NT2/D1 (cell line): ENCODE results near the gene CIB1.

Experiments
- DNase-seq: peaks from one replicate; pipeline ENCODE4 v3.0.0-alpha.2; 2011; ENCODE audit warnings: low read depth, low spot score
- H3K27me3 ChIP-seq: 2 replicates; pipeline ENCODE4 v1.6.0; 2011; ENCODE audit warnings: mild to moderate bottlenecking; ENCODE audit not compliant: insufficient read length, insufficient read depth
- H3K36me3 ChIP-seq: 2 replicates; pipeline ENCODE4 v1.6.1; 2011; ENCODE audit warnings: mild to moderate bottlenecking, low read length, mixed read lengths; ENCODE audit not compliant: insufficient read depth, insufficient read length
- H3K4me1 ChIP-seq: 2 replicates; pipeline ENCODE4 v1.5.1; 2011; ENCODE audit not compliant: insufficient read depth, insufficient read length
- H3K4me3 ChIP-seq: 2 replicates; pipeline ENCODE4 v1.5.1; 2011; ENCODE audit warnings: low read depth; ENCODE audit not compliant: insufficient read length
- H3K9ac ChIP-seq: 2 replicates; pipeline ENCODE4 v1.6.0; 2011; ENCODE audit warnings: low read depth; ENCODE audit not compliant: insufficient read length
- H3K9me3 ChIP-seq: 2 replicates; pipeline ENCODE4 v1.5.1; 2011; ENCODE audit warnings: mild to moderate bottlenecking, low read length; ENCODE audit not compliant: insufficient read depth
- SUZ12 ChIP-seq: IDR thresholded peaks from 2 replicates; pipeline ENCODE4 v1.6.1; 2011; ENCODE audit not compliant: insufficient read length, insufficient read depth; ENCODE audit errors: extremely low read depth
- YY1 ChIP-seq: IDR thresholded peaks from 2 replicates; pipeline ENCODE4 v1.6.1; 2011; ENCODE audit not compliant: insufficient read length, insufficient read depth
- ZNF274 ChIP-seq: IDR thresholded peaks from 2 replicates; pipeline ENCODE4 v1.6.1; 2011; ENCODE audit warnings: mild to moderate bottlenecking, low read depth, low read length

The CIB1 gene

GRCh38 chr15:90234096-90234988 lies 601 bp upstream of the CIB1 start, which contains the start of gene GDPGP1:
Gene GDPGP1 (plus strand): TSS chr15:90234209. CDS start chr15:90240909, 6,700 bp downstream.
- peaks cover 39% of the 10 kb centered on the region for H3K36me3 ChIP-seq
- H3K4me3 ChIP-seq, result peak within 1 kb of the TSS; percentile 81
- TF ChIP-seq ZNF274 (no peak), SUZ12 (no peak), YY1 (no peak)
- DNase-seq, result no peak
- H3K9me3 ChIP-seq, result no peaks in the 10 kb centered on the region
- H3K4me1 ChIP-seq, result no peaks in the 10 kb centered on the region
- H3K9ac ChIP-seq, result peak within 1 kb of the TSS; percentile 82
- no peaks in the 10 kb centered on the region for H3K27me3 ChIP-seq

- Histone ChIP-seq H3K36me3 (peaks cover 45% of the 10 kb centered on the region), H3K9me3 (no peaks in the 10 kb centered on the region), H3K9ac (peak overlapping the region; percentile 77), H3K4me3 (peak overlapping the region; percentile 81), H3K4me1 (no peaks in the 10 kb centered on the region), H3K27me3 (no peaks in the 10 kb centered on the region)
- no peak for DNase-seq
- no peak for TF ChIP-seq SUZ12
- TF ChIP-seq ZNF274, result no peak
- no peak for TF ChIP-seq YY1
Measured at GRCh38 chr15:90232941-90233386, 777 bp downstream of the CIB1 start.

- no peak overlapping the region for H3K4me3 ChIP-seq
- TF ChIP-seq SUZ12 (no peak), YY1 (no peak)
- peaks cover 51% of the 10 kb centered on the region for H3K36me3 ChIP-seq
- no peak for DNase-seq
- H3K9me3 ChIP-seq, result no peaks in the 10 kb centered on the region
- no peaks in the 10 kb centered on the region for H3K4me1 ChIP-seq
- H3K9ac ChIP-seq, result no peak overlapping the region
- no peaks in the 10 kb centered on the region for H3K27me3 ChIP-seq
Measured at GRCh38 chr15:90232196-90232595, 1.5 kb downstream of the CIB1 start.

GRCh38 chr15:90231028-90232017 lies 2.4 kb downstream of the CIB1 start:
- DNase-seq, result no peak
- H3K4me3 ChIP-seq, result no peak overlapping the region
- TF ChIP-seq SUZ12, result no peak
- TF ChIP-seq YY1, result no peak
- no peak for TF ChIP-seq ZNF274
- H3K27me3 ChIP-seq, result no peaks in the 10 kb centered on the region
- H3K9me3 ChIP-seq, result no peaks in the 10 kb centered on the region
- no peak overlapping the region for H3K9ac ChIP-seq
- H3K4me1 ChIP-seq, result no peaks in the 10 kb centered on the region
- H3K36me3 ChIP-seq, result peaks cover 50% of the 10 kb centered on the region

- Histone ChIP-seq H3K27me3 (no peaks in the 10 kb centered on the region), H3K4me3 (no peak overlapping the region), H3K9ac (no peak overlapping the region), H3K36me3 (peaks cover 52% of the 10 kb centered on the region), H3K9me3 (no peaks in the 10 kb centered on the region), H3K4me1 (no peaks in the 10 kb centered on the region)
- DNase-seq, result no peak
- TF ChIP-seq ZNF274 (no peak), YY1 (no peak), SUZ12 (no peak)
Measured at GRCh38 chr15:90230610-90231009, 3.1 kb downstream of the CIB1 start.

- Histone ChIP-seq H3K9ac (no peak overlapping the region), H3K27me3 (no peaks in the 10 kb centered on the region), H3K36me3 (peaks cover 57% of the 10 kb centered on the region), H3K4me1 (no peaks in the 10 kb centered on the region), H3K4me3 (no peak overlapping the region), H3K9me3 (no peaks in the 10 kb centered on the region)
- no peak for DNase-seq
- TF ChIP-seq SUZ12 (no peak), ZNF274 (no peak), YY1 (no peak)
Measured at GRCh38 chr15:90230071-90230494, 3.7 kb downstream of the CIB1 start.
